ENCODE results near the gene TMEM168. TPM values are rescaled to one million over a fixed set of nuclear protein-coding genes. Genes with fewer than 3 reads are reported as not detected.

TMEM168 gene
- total and polyA plus RNA-seq, 2 experiments from 2014 or later: 5.2 to 14.8 TPM

- no peak for TF ChIP-seq ZNF462 (CRISPR knock-in tag; IDR thresholded peaks at IDR 0.05)
These were observed 1.3 kb downstream of the TMEM168 start (continued) for GRCh38 chr7:112788778-112789343.

GRCh38 chr7:112784603-112785002 lies 5.6 kb downstream of the TMEM168 start:
- H3K36me3 ChIP-seq (ENCODE audit: insufficient read depth): no peaks in the 10 kb centered on the region
- H3K4me2 ChIP-seq: no peak overlapping the region
- Mint-ChIP-seq H3K27me3 (ENCODE audit: insufficient read depth, low read depth, poor library complexity) (peaks cover 1% of the 10 kb centered on the region), H3K4me3 (no peak overlapping the region), H3K4me1 (peaks cover 12% of the 10 kb centered on the region; the same call in 2 of the 3 replicates), H3K9me3 (no peaks in the 10 kb centered on the region), H3K27ac (no peak overlapping the region), H3K36me3 (ENCODE audit: low read depth) (peaks cover 5% of the 10 kb centered on the region; the same call in 2 of the 3 replicates)
- no peaks in the 10 kb centered on the region; the same call in 1 of the 2 replicates for H3F3A ChIP-seq (replicated peaks; ENCODE audit: low read depth)
- H3K27ac ChIP-seq (ENCODE audit: low read depth): no peak overlapping the region
- H2AFZ ChIP-seq: no peak overlapping the region
- H3K9me2 ChIP-seq (ENCODE audit: insufficient read depth): 0 out of 2 replicates have a peak, but pooled peaks cover 3% of the 10 kb centered on the region
- no peak for ATAC-seq
- no peak overlapping the region for H3K4me3 ChIP-seq
- H3K79me2 ChIP-seq (replicated peaks; ENCODE audit: insufficient read depth): peaks cover 31% of the 10 kb centered on the region
- no peak for TF ChIP-seq REST (IDR thresholded peaks at IDR 0.05; ENCODE audit: unreplicated experiment)
- TF ChIP-seq ZNF331 (CRISPR knock-in tag; IDR thresholded peaks at IDR 0.05; ENCODE audit: low read depth): no peak
- TF ChIP-seq EZH2 (IDR thresholded peaks at IDR 0.05; ENCODE audit: low read depth, unreplicated experiment): no peak
- TF ChIP-seq JUNB (IDR thresholded peaks at IDR 0.05; ENCODE audit: unreplicated experiment): no peak
- TF ChIP-seq EZH2phosphoT487 (IDR thresholded peaks at IDR 0.05; ENCODE audit: unreplicated experiment): no peak
- no peaks in the 10 kb centered on the region for H3K27me3 ChIP-seq (ENCODE audit: insufficient read depth)
- peaks cover 7% of the 10 kb centered on the region; the same call in 1 of the 2 replicates for H3K4me1 ChIP-seq (ENCODE audit: insufficient read depth)
- no peak for DNase-seq (ENCODE audit: low spot score)
- H4K20me1 ChIP-seq (replicated peaks; ENCODE audit: insufficient read depth): peaks cover 4% of the 10 kb centered on the region; the same call in 1 of the 2 replicates
